DMS53 (cell line): ENCODE results near the gene DENND1A.
"Not testable (repeated sequence)": the region's sequence is repeated elsewhere in the genome, so short reads cannot be mapped to it uniquely, and the experiment has no call there.

Experiments
- DNase-seq: peaks from one replicate; lab custom pipeline; 2025; lab: John Stamatoyannopoulos, UW

Gene DENND1A

GRCh38 chr9:123337971-123338370 is 592.0 kb downstream of the DENND1A start:
- DNase-seq = no peak

- no peak for DNase-seq
Measured at GRCh38 chr9:123336959-123337358, 593.0 kb downstream of the DENND1A start.

- no peak for DNase-seq
Measured at GRCh38 chr9:123336449-123336848, 593.5 kb downstream of the DENND1A start.

- no peak for DNase-seq
Measured at GRCh38 chr9:123335986-123336329, 594.0 kb downstream of the DENND1A start.

GRCh38 chr9:123335193-123335985 is 594.5 kb downstream of the DENND1A start:
- no peak for DNase-seq

- no peak for DNase-seq
Measured at GRCh38 chr9:123334639-123335038, 595.3 kb downstream of the DENND1A start.

GRCh38 chr9:123333058-123333669 is 596.8 kb downstream of the DENND1A start:
- not testable (repeated sequence) for DNase-seq

- DNase-seq = no peak
Measured at GRCh38 chr9:123331346-123332060, 598.4 kb downstream of the DENND1A start.
